CD4-positive, alpha-beta T cell treated with Interleukin-21 for 1 hour (primary cell): Measurements from ENCODE around the gene PPP1R15B.

Source experiments
- DNase-seq: peaks from one replicate; pipeline ENCODE4 v3.0.0-alpha.2; 2020

Gene PPP1R15B

GRCh38 chr1:204396015-204396583, 15.5 kb downstream of the PPP1R15B start:
- DNase-seq, result no peak

GRCh38 chr1:204391629-204392028, 20.0 kb downstream of the PPP1R15B start:
- no peak for DNase-seq

- no peak for DNase-seq
Measured at GRCh38 chr1:204390751-204391466, 20.7 kb downstream of the PPP1R15B start.

- DNase-seq, result no peak
Measured at GRCh38 chr1:204385727-204386126, 25.9 kb downstream of the PPP1R15B start.

- no peak for DNase-seq
Measured at GRCh38 chr1:204384636-204385352, 26.8 kb downstream of the PPP1R15B start.

- DNase-seq, result no peak
Measured at GRCh38 chr1:204383163-204383904, 28.3 kb downstream of the PPP1R15B start.

GRCh38 chr1:204382714-204383083, 28.9 kb downstream of the PPP1R15B start:
- DNase-seq, result no peak

- DNase-seq, result no peak
Measured at GRCh38 chr1:204380293-204380831, 31.3 kb downstream of the PPP1R15B start.

GRCh38 chr1:204377800-204378668, 33.6 kb downstream of the PPP1R15B start:
- DNase-seq, result peak; percentile 47

GRCh38 chr1:204376919-204377799, 34.5 kb downstream of the PPP1R15B start:
- DNase-seq, result no peak

GRCh38 chr1:204376465-204376864, 35.2 kb downstream of the PPP1R15B start:
- DNase-seq, result no peak

GRCh38 chr1:204373911-204374310, 37.7 kb downstream of the PPP1R15B start:
- no peak for DNase-seq

- no peak for DNase-seq
Measured at GRCh38 chr1:204370176-204370575, 41.4 kb downstream of the PPP1R15B start.

- DNase-seq, result no peak
Measured at GRCh38 chr1:204368996-204369726, 42.5 kb downstream of the PPP1R15B start.

GRCh38 chr1:204367956-204368355, 43.7 kb downstream of the PPP1R15B start:
- DNase-seq, result no peak

- DNase-seq, result no peak
Measured at GRCh38 chr1:204367193-204367858, 44.3 kb downstream of the PPP1R15B start.

- no peak for DNase-seq
Measured at GRCh38 chr1:204366759-204367158, 44.9 kb downstream of the PPP1R15B start.

GRCh38 chr1:204363335-204364114, 48.1 kb downstream of the PPP1R15B start:
- DNase-seq, result peak; percentile 82

GRCh38 chr1:204362984-204363334, 48.7 kb downstream of the PPP1R15B start:
- DNase-seq, result no peak
